SK-N-DZ (cell line): ENCODE measurements around the gene KHSRP.

Experiments
- small RNA-seq, 2 experiments: library from RNA; depleted of rRNA; stranded (forward); fragments of <200 nt; gene quantifications; one replicate each; pipeline ENCODE3, GENCODE V24; 2014

The KHSRP gene

Small RNAs within 50 kb of the gene (small RNA-seq; reads per million reads assigned to genes)
- gene MIR6790: 0 reads per million in 2 experiments
- gene MIR6885: 0 reads per million in 2 experiments
